ENCODE measurements around the gene TNNT3.

TNNT3 gene

DNA sequence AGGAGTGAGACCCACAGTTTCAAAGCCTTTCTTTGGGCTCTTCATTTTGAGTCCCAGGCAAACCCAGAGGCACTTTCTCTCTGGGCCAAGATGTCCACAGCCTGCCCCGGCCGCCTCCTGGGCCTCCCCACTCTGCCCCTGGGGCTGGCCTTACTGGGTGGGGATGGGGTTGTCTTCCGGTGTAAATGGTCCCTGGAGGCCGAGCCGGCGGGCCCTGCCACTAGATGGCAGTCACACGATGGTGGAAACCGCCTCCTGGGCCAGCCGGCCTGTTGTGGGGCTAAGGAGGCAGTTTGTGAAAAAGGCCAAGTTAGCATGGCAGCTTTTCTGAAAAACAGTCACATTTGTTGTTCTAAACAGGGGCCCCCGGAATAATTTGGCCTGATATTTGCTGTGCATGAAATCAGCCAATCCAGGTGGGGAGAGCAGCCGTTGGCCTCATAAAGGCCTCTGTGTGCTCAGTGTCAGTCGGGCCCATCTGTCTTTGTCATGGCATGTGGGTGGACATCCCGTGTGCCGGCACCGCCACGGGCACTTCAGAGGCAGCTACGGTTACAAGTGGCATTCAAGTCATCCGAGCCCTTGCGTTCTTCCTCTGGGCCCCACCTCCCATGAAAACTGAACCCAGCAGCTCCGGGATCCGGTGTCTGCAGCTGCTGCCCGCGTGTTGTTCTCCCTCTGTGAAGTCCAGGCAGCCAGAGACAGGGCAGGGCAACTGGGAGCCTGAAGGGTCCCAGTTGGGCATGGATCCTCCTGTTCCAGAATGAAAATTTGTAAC lies 34.2 kb downstream of the TNNT3 start:
- DNase-seq (ENCODE audit: low read depth), result no peak
- TF ChIP-seq, protein P1, sequence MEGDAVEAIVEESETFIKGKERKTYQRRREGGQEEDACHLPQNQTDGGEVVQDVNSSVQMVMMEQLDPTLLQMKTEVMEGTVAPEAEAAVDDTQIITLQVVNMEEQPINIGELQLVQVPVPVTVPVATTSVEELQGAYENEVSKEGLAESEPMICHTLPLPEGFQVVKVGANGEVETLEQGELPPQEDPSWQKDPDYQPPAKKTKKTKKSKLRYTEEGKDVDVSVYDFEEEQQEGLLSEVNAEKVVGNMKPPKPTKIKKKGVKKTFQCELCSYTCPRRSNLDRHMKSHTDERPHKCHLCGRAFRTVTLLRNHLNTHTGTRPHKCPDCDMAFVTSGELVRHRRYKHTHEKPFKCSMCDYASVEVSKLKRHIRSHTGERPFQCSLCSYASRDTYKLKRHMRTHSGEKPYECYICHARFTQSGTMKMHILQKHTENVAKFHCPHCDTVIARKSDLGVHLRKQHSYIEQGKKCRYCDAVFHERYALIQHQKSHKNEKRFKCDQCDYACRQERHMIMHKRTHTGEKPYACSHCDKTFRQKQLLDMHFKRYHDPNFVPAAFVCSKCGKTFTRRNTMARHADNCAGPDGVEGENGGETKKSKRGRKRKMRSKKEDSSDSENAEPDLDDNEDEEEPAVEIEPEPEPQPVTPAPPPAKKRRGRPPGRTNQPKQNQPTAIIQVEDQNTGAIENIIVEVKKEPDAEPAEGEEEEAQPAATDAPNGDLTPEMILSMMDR (conservative IDR thresholded peaks at IDR 0.05; ENCODE audit: control insufficient read depth, insufficient read depth, low read depth, low read length), result peak; percentile 3
- no peak overlapping the region for H3K4me3 ChIP-seq (ENCODE audit: control insufficient read depth, low read depth, low read length)

DNA sequence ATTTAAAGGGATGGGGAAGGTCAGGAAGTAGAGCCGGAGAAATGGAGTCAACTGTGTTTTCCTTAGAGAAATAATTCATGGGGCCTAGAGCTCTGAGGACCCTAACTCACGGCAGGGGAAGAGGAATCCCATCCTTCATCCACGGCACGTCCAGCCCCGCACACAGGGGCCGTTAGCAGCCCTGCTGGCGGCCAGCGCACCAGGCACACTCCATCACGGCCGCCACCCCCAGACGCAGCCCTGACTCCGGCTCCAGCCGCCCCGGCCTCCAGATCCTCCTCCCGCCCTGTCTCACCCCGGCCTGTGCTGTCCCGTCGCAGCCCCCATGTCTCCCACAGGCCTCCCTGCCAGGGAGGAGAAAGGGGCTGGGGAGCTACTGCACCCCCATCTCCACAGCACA lies 38.9 kb downstream of the TNNT3 start:
- H3K4me3 ChIP-seq (ENCODE audit: control insufficient read depth, low read depth, low read length), result no peak overlapping the region
- TF ChIP-seq, protein P1 (conservative IDR thresholded peaks at IDR 0.05; ENCODE audit: control insufficient read depth, insufficient read depth, low read depth, low read length), result no peak
- DNase-seq (ENCODE audit: low read depth), result no peak

DNA sequence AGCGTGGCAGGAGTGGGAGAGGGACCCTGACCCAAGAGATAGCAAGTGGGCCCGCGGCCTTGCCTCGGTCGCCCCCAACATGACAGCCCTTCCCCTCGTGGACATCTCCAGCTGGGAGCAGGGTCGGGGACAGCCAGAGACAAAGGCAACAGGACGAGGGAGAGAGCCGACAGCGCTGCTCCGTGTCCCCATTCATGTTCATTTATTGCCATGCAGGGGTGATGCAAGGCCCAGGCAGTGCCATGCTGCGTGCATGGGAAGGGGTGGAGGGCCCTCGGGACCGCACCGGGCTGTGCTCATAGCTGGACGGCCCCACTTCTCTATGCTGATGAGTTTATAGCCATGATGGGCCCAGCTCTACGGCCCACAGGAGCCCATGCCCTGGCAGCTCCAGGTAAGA lies 40.3 kb downstream of the TNNT3 start:
- no peak overlapping the region for H3K4me3 ChIP-seq (ENCODE audit: control insufficient read depth, low read depth, low read length)
- TF ChIP-seq, protein P1 (conservative IDR thresholded peaks at IDR 0.05; ENCODE audit: control insufficient read depth, insufficient read depth, low read depth, low read length), result no peak
- DNase-seq (ENCODE audit: low read depth), result no peak

DNA sequence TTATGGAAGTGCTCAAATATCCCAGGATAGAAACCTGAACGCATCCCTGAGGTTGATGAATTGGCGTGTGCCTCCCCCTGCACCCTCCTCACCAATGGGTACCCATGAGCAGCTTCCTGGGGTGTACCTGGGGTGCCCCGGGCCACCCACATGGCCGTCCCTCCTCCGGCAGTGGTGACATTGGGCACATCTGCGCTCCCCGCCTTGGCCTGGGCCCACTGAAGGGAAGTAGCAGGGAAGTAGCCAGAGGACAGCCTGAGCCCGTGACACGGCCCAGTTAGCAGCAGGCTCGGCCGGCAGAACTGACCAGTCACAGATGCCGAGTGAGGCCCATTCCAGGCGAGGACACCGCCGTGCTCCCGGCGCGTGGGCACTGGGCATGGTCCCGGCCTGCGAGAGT lies 44.4 kb downstream of the TNNT3 start:
- no peak for DNase-seq (ENCODE audit: low read depth)
- TF ChIP-seq, protein P1 (conservative IDR thresholded peaks at IDR 0.05; ENCODE audit: control insufficient read depth, insufficient read depth, low read depth, low read length), result no peak
- no peak overlapping the region for H3K4me3 ChIP-seq (ENCODE audit: control insufficient read depth, low read depth, low read length)

DNA sequence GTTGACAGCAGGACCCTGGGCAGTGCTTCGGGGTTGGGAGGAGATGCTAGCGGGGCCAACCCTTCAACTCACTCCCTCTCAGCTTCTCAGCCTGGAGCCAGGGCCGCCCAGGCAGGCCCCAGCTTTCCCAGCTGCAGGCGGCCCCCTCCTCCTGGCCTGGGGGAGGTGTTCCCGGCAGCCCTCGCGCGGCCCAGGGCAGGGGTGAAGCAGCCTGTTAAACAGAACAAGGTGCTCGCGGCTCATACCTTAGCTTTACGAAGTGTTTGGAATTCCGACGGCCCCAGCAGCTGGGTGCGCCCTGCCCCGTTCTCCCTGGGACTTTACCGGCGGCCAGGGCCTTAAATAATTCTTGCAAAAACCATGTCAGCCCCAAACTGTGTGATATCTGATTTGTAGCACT lies 44.8 kb downstream of the TNNT3 start:
- no peak overlapping the region for H3K4me3 ChIP-seq (ENCODE audit: control insufficient read depth, low read depth, low read length)
- TF ChIP-seq, protein P1 (conservative IDR thresholded peaks at IDR 0.05; ENCODE audit: control insufficient read depth, insufficient read depth, low read depth, low read length), result no peak
- no peak for DNase-seq (ENCODE audit: low read depth)

DNA sequence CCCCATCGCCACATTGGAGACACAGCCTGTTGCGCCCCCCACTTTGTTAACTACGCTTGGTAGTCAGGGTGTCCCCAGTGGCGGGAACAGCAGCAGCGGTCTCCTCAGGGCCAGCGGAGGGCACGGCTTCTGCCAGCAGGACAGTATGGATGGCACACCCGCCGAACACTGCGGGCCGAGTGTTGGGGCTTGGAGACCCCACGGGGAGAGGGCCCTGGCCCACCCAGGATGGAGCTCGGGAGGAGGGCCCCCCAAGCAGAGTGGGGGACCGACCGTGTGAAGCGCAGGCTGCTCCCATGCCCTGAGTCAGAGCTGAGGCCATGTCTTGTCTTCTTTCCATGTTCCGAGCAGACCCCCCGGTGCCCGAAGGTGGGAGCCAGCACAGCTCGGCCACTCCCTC lies 45.5 kb downstream of the TNNT3 start:
- no peak for DNase-seq (ENCODE audit: low read depth)
- TF ChIP-seq, protein P1 (conservative IDR thresholded peaks at IDR 0.05; ENCODE audit: control insufficient read depth, insufficient read depth, low read depth, low read length), result no peak
- H3K4me3 ChIP-seq (ENCODE audit: control insufficient read depth, low read depth, low read length), result no peak overlapping the region
